Type B pancreatic cell (in vitro differentiated cells): Measurements from ENCODE around the gene SYNM. TPM values are rescaled to one million over a fixed set of nuclear protein-coding genes. Genes with fewer than 3 reads are reported as not detected.

Source experiments
- DNase-seq: peaks from one replicate; pipeline ENCODE4 v3.0.0; 2021; ENCODE audit warnings: mixed read lengths; ENCODE audit not compliant: unreplicated experiment; ENCODE audit errors: extremely low spot score
- H3K27ac Mint-ChIP-seq: 2 replicates; pipeline ENCODE4 v1.8.0; 2021; ENCODE audit warnings: mild to moderate bottlenecking, mixed read lengths
- H3K27me3 Mint-ChIP-seq: 2 replicates; pipeline ENCODE4 v1.8.0; 2021; ENCODE audit warnings: mixed read lengths
- H3K36me3 Mint-ChIP-seq: 2 replicates; pipeline ENCODE4 v1.8.0; 2021; ENCODE audit warnings: mixed read lengths
- H3K4me1 Mint-ChIP-seq: one replicate; pipeline ENCODE4 v1.8.0; 2021; ENCODE audit warnings: mixed read lengths; ENCODE audit not compliant: unreplicated experiment
- H3K4me3 Mint-ChIP-seq: 2 replicates; pipeline ENCODE4 v1.8.0; 2021; ENCODE audit warnings: mild to moderate bottlenecking, mixed read lengths
- H3K9me3 Mint-ChIP-seq: 2 replicates; pipeline ENCODE4 v1.8.0; 2021; ENCODE audit warnings: mixed read lengths
- CTCF ChIP-seq: fragments of 200-600 bp; sonication (generic); conservative IDR thresholded peaks from 2 replicates; pipeline ENCODE4 v1.5.0; 2021; ENCODE audit warnings: antibody characterized with exemption, mild to moderate bottlenecking
- total RNA-seq: library from RNA; stranded (reverse); gene quantifications from 2 replicates; pipeline ENCODE4 v1.2.1, GENCODE V29; 2021; ENCODE audit warnings: low replicate concordance

The SYNM gene
- total RNA-seq, 1 donor from 2014 or later = 4.1 TPM

GRCh38 chr15:99121207-99121606 lies 16.3 kb downstream of the SYNM start:
- TF ChIP-seq CTCF = no peak
- Mint-ChIP-seq H3K36me3 (peaks cover 3% of the 10 kb centered on the region), H3K4me1 (peaks cover 45% of the 10 kb centered on the region), H3K4me3 (no peak overlapping the region), H3K27me3 (no peaks in the 10 kb centered on the region), H3K27ac (no peak overlapping the region), H3K9me3 (peaks cover 3% of the 10 kb centered on the region)
- DNase-seq = no peak

- H3K4me1 Mint-ChIP-seq = peaks cover 50% of the 10 kb centered on the region
- no peak overlapping the region for H3K27ac Mint-ChIP-seq
- no peak overlapping the region for H3K4me3 Mint-ChIP-seq
- DNase-seq = no peak
- no peak for TF ChIP-seq CTCF
- H3K9me3 Mint-ChIP-seq = no peaks in the 10 kb centered on the region
- H3K27me3 Mint-ChIP-seq = no peaks in the 10 kb centered on the region
- H3K36me3 Mint-ChIP-seq = no peaks in the 10 kb centered on the region
These were observed 17.0 kb downstream of the SYNM start for GRCh38 chr15:99121691-99122410.

- Mint-ChIP-seq H3K27ac (peak overlapping the region; percentile 74), H3K36me3 (peaks cover 4% of the 10 kb centered on the region), H3K27me3 (no peaks in the 10 kb centered on the region), H3K4me1 (peaks cover 50% of the 10 kb centered on the region), H3K4me3 (peak overlapping the region; percentile 54), H3K9me3 (no peaks in the 10 kb centered on the region)
- TF ChIP-seq CTCF = no peak
- peak; percentile 43 for DNase-seq
These were observed 18.2 kb downstream of the SYNM start for GRCh38 chr15:99122831-99123712.

GRCh38 chr15:99123713-99124451 lies 19.0 kb downstream of the SYNM start:
- H3K4me3 Mint-ChIP-seq = peak overlapping the region; percentile 54
- H3K9me3 Mint-ChIP-seq = no peaks in the 10 kb centered on the region
- H3K4me1 Mint-ChIP-seq = peaks cover 50% of the 10 kb centered on the region
- DNase-seq = peak; percentile 75
- H3K27ac Mint-ChIP-seq = peak overlapping the region; percentile 74
- no peak for TF ChIP-seq CTCF
- H3K36me3 Mint-ChIP-seq = peaks cover 6% of the 10 kb centered on the region
- no peaks in the 10 kb centered on the region for H3K27me3 Mint-ChIP-seq

GRCh38 chr15:99124641-99125040 lies 19.8 kb downstream of the SYNM start:
- Mint-ChIP-seq H3K4me1 (peaks cover 50% of the 10 kb centered on the region), H3K9me3 (no peaks in the 10 kb centered on the region), H3K36me3 (peaks cover 13% of the 10 kb centered on the region), H3K4me3 (no peak overlapping the region), H3K27ac (peak overlapping the region; percentile 74), H3K27me3 (no peaks in the 10 kb centered on the region)
- peak; percentile 39 for DNase-seq
- TF ChIP-seq CTCF = no peak
